NOMO-1 (cell line): ENCODE data around the gene RAPGEF5.
"Not testable (repeated sequence)": the region's sequence is repeated elsewhere in the genome, so short reads cannot be mapped to it uniquely, and the experiment has no call there.

Experiments used
- DNase-seq, 2 experiments: peaks; one replicate each; lab custom pipeline; 2025; ENCODE audit not compliant: unreplicated experiment in 2 of 2; lab: John Stamatoyannopoulos, UW

The RAPGEF5 gene

DNA sequence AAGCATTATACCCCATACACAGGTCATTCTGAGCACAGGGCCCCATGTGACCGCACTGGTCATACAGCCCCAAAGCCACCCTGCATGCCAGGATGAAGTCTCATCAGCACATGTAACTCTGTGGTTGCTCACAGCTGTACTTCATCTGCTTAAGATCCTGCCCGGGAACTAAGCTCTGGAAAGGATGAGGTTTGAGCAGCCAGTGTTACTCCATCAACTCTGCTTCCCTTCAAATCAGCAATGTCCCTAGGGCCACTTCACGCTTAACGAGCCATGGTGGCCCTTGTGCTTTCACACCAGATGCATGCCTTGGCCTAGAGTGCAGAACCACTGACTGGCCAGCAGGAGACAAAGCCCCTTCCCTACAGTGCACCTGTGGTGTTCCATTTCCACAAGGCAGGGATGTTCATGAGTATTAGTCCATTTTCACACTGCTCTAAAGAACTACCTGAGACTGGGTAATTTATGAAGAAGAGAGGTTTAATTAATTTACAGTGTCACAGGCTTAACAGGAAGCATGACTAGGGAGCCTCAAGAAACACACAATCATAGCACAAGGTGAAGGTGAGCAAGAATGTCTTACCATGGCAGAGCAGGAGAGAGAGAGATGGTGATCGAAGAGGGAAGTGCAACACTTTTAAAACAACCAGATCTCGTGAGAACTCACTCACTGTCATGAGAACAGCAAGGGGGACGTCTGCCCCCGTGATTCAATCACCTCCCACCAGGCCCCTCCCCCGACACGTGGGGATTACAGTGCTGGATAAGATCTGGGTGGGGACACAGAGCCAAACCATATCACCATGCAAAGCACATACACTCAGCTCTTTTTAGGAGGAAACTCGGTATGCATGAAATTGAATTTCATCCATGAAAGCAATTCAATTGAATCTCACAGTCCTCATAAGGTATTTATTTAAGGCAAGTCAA is 262.3 kb downstream of the RAPGEF5 start:
- no peak for DNase-seq

DNA sequence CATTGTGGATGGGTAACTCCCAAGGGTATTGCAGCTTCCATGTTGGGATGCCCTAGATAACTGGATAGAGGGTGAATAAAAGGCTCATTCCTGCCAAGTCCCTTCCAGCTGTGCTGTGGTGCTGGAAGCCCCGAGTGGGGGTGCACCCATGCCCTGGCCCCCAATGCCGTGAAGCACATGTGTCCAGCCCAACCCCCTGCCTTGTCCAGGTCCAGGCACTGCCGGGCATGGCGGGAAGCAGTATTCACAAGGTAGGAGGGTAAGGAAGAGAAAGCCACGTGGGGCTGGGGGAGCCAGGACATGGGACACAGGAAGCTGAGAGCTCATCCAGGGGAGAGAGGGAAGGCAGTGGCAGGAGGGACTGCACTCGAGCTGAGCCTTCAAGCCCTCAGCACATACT is 263.0 kb downstream of the RAPGEF5 start:
- DNase-seq = no peak

DNA sequence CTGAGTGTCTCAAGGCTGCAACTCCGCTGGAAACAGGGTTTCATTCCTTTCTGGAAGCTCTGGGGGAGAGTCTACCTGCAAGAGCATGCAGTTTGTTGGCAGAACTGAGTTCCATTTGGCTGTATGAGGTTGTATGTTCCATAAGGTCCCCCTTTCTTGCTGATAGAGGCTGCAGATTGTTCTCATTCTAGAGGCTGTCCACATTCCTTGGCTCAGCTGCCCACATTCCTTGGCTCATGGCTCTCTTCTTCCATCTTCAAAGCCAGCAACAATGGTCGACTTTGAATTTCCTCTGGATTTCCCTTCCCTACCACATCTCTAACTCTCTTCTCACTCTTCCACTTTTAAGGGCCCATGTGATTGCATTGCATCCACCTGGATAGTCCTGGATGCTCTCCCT is 264.0 kb downstream of the RAPGEF5 start:
- no peak for DNase-seq

DNA sequence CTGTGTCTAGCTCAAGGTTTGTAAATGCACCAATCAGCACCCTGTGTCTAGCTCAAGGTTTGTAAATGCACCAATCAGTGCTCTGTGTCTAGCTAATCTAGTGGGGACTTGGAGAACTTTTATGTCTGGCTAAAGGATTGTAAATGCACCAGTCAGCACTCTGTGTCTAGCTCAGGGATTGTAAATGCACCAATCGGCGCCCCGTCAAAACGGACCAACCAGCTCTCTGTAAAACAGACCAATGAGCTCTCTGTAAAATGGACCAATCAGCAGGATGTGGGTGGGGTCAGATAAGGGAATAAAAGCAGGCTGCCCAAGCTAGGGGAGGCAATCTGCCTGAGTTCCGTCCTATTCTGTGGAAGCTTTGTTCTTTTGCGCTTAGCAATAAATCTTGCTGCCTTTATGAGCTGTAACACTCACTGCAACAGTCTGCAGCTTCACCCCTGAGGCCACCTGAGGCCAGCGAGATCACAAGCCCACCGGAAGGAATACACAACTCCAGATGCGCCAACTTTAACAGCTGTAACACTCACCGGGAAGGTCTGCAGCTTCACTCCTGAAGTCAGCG is 265.9 kb downstream of the RAPGEF5 start:
- not testable (repeated sequence) for DNase-seq

DNA sequence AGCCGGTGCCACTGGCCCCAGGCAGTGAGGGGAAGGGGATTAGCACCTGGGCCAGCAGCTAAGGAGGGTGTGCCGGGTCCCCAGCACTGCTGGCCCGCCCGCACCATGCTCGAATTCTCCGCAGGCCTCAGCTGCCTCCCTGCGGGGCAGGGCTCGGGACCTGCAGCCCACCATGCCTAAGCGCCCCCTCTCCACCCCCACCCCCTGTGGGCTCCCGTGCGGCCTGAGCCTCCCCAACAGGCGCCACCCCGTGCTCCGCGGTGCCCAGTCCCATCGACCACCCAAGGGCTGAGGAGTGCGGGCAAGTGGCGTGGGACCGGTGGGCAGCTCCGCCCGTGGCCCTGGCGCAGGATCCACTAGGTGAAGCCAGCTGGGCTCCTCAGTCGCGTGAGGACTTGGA is 266.4 kb downstream of the RAPGEF5 start:
- no peak for DNase-seq

DNA sequence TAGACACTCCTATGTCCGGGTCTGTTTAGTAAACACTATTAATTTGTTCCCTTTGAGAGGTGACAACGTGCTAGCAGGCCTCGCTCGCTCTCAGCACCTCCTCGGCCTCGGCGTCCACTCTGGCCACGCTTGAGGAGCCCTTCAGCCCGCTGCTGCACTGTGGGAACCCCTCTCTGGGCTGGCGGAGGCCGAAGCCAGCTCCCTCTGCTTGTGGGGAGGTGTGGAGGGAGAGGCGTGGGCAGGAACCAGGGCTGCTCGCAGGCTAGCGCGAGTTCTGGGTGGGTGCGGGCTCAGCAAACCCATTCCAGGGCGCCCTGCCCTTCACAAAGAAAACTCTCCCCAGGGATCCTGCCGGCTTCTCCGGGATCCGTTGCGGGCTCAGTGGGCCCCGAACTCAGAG is 266.8 kb downstream of the RAPGEF5 start:
- DNase-seq = no peak

DNA sequence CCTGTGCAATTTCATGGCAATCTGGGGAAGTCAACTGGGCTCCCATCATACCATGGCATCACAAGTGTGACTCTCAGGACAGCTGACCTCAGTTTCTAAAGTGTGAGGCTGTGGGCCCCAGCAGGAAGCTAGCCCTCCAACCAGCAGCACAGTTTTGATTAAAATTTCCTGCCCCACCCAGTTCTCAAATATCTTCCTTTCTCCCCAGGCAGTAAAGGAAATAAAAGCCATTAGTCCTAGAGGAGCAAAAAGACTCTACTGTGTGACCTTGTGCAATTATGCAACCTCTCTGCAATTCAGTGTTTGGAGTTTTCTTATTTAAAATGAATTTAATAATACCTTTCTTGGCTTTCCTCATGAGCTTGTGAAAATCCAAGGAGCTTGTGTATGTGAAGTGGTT is 268.1 kb downstream of the RAPGEF5 start:
- DNase-seq = no peak

DNA sequence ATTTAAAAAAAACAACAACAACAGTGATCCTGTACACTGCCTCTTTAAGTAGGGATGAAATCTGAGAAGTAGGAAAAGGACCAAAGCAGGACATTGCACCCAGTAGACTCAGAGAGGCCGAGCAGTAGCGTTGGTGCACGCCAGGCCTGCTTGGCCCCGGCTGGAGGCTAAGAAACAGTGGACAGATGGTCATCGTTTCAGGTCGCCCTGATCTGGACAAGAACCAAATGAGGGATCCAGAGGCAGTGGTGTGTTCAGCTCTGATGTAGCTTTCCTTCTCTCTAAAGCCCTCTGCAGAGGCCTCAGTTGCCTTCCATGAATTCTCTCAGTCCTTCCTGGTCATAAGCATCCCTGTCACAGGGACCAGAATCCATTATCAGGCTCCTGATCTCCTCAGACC is 269.1 kb downstream of the RAPGEF5 start:
- no peak for DNase-seq

DNA sequence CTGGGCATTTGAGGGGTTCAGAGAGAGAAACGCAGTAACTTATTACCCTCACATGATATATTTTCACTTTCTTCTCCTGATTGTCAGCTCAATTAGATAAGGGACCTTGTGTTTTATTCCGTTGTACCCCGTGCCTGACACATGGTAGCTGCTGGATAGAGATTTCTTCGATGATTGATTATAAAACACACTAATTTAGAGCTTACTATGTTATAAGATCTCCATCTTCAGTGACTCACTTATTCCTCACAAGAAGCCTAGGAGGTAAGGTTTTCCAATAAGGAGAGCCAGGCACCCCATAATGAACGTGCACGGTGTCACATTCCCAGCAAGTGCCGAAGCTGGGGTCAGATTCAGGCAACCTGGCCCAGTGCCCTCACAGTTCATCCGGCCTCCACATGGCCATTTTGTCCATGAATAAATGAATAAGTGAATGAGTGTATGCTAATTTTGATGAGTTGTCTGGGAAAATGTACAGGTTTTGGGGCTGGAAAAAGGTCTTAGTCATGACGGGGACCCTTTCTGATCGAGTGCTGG is 273.2 kb downstream of the RAPGEF5 start:
- DNase-seq = no peak

DNA sequence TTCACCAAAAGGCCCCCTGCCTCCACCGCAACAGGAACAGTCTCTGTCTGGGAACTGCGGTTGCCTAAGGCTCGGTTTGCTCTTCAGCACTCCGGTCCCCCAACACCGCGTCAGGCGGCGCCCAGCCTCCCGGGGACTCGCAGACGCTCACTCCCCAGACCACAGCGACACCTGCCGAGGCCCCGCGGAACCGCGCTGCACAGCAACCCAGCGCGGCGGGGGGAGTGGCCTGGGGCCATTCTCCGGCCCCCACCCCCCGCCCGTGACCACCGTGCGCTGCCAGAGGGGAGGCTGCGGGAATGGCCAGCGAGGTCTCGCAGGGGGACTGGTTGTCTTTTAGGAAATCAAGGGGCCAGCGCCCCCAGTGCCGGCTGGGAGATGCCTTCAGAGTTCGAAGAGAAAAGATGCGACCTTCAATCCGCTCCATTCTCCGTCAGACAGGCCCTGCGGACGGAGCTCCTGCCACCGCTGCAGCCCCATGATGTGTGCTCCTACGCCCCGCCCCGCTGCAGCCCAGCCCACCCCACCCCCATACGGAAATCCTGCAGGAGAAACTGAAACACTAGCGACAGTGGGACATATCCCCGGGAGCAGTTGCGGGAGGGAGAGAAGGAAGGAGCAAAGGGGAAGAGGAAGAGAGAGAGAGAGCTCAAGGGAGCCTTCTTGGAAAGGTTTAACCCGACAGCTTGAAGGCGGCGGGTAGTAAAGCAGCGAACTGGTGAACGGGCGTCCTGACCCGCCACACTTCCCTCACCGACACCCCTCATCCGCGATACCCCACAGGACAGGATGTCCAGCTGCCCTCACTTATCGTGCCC is 273.9 kb downstream of the RAPGEF5 start:
- DNase-seq = peak; percentile 75 to 79

DNA sequence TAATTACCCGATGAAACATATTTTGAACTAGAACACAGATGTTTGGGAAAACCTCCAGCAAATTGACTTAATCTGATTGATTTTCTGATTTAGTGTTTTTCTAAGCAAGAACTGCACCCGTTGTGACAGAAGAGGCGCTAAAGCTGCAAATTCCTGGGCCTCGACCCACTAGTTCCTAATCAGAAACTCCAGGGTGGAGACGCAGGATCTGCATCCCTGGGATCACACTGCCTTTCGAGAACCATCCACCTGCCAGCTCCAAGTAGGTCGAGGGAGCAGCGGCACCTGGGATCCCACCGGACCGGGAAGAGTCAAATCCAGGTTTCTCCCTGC is 274.4 kb downstream of the RAPGEF5 start:
- DNase-seq = no peak

DNA sequence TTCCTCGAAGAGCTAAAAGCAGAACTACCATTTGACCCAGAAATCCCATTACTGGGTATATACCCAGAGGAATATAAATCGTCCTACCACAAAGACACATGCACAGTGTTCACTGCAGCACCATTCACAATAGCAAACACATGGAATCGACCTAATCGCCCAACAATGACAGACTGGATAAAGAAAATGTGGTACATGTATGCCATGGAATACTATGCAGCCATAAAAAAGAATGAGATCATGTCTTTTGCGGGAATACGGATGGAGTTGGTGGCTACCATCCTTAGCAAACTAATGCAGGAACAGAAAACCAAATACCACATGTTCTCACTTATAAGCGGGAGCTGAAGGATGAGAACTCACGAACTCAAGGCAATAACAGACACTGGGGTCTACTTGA is 276.7 kb downstream of the RAPGEF5 start:
- not testable (repeated sequence) for DNase-seq

DNA sequence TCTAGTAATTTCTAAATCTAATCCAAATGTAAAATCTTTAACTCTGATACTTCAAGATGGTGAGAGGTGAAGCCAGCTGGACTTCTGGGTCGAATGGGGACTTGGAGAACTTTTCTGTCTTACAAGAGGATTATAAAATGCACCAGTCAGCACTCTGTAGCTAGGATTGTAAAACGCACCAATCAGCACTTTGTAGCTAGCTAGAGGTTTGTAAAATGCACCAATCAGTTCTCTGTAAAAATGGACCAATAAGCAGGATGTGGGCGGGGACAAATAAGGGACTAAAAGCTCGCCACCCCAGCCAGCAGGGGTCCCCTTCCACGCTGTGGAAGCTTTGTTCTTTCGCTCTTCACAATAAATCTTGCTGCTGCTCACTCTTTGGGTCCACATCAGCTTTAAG is 278.1 kb downstream of the RAPGEF5 start:
- DNase-seq = not testable (repeated sequence)

DNA sequence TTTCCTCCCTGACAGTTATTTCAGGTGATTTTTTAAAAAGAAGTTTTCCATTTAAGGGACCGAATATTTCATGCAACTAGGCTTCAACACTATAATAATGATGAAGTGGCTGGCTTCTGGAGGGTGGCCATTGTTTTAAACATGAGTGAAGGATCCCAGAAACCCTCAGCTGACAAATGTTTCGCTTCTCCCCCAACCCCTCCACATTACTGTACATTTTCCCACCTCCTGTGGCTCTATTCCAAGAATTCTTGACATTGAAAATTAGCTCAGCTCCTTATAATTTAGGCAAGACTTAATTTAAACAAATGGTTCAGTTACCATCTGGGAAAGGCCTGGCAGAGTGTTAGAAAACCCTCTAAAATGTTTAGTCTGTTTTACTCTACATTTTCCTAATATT is 281.4 kb downstream of the RAPGEF5 start:
- no peak for DNase-seq

DNA sequence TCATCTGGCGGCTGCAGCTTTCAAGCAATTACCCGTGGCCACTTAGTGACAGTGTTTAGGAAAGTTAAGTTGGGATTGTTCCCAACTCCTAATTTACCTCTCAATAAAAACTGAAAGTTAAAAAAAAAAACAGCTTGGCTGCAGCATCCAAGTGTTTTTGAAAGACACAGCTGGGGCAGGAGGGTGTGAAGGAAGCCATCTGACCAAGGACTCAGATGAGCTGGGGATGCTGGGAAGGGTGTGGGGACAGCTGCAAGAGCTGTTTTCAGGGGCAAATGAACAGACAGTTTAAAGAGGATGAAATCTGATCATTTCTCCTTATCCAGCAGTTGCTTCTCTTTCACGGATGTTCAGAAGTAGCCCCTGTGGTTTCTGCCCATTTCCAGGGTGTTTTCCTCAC is 282.1 kb downstream of the RAPGEF5 start:
- no peak for DNase-seq
